H1 (cell line): Measurements from ENCODE around the gene RASGRP3. TPM values are rescaled to one million over a fixed set of nuclear protein-coding genes. Genes with fewer than 3 reads are reported as not detected.

Source experiments
- CTCF ChIP-seq, 3 experiments: IDR thresholded peaks; 1 replicate in 2 of 3; 2 replicates in 1 of 3; pipeline versions ENCODE4 v1.5.1 to v1.6.1; 2011; ENCODE audit warnings: low read length in 3 of 3, mild to moderate bottlenecking in 3 of 3, inconsistent platforms in 2 of 3, low read depth in 1 of 3, moderate library complexity in 1 of 3; ENCODE audit not compliant: insufficient read depth in 1 of 3; ENCODE audit errors: control extremely low read depth in 1 of 3
- JUN ChIP-seq: IDR thresholded peaks from 2 replicates; pipeline ENCODE4 v1.6.1; 2011; ENCODE audit warnings: low read depth, mild to moderate bottlenecking, improper control_type of control experiment, low read length
- RXRA ChIP-seq: IDR thresholded peaks from 2 replicates; pipeline ENCODE4 v1.6.1; 2011; ENCODE audit warnings: low read depth, mild to moderate bottlenecking, low read length, moderate library complexity; ENCODE audit not compliant: insufficient read depth
- polyA plus RNA-seq, 7 experiments: library from polyadenylated mRNA; depleted of rRNA in 3 of 7; stranded (reverse) in 5 of 7; unstranded in 2 of 7; fragments of >200 nt in 5 of 7; fragments of 200-250 nt in 2 of 7; gene quantifications; 1 replicate in 5 of 7; 2 replicates in 1 of 7; 4 replicates in 1 of 7; pipeline versions ENCODE4 v1.2.1 to v1.2.3, GENCODE V29; 2011 to 2013; ENCODE audit warnings: missing spikeins in 2 of 7, mixed read lengths in 2 of 7
- total RNA-seq: library from RNA; stranded (reverse); fragmentation: NEBNext Ultra II Directional; extraction: Animal tissue kit (Norgen Biotek cat#: 25700); gene quantifications from 2 replicates; pipeline ENCODE4 v1.2.1, GENCODE V29; 2021

The RASGRP3 gene
- total and polyA plus RNA-seq, 2 of the 8 experiments (the other 6 are each of a cell fraction or from before 2014, with no cell fraction given) = 0.06 TPM; not detected in 1

- TF ChIP-seq CTCF (IDR thresholded peaks at IDR 0.05; ENCODE audit: control extremely low read depth in 1 of 3, insufficient read depth in 1 of 3, low read depth in 1 of 3, low read length in 3 of 3) (no peak), JUN (no peak), RXRA (no peak)
Observed at GRCh38 chr2:33482518-33482917, 6.1 kb downstream of the RASGRP3 start (continued).
